Stimulated activated CD8-positive, alpha-beta memory T cell treated with anti-CD3 and anti-CD28 coated beads, Interleukin-12 subunit alpha, Interleukin-12 subunit beta, amount 100 ng/mL, for 1 hour (primary cell): ENCODE data around the gene PTPN4.
"Not testable (repeated sequence)": the region's sequence is repeated elsewhere in the genome, so short reads cannot be mapped to it uniquely, and the experiment has no call there.

Source experiments
- DNase-seq: peaks from one replicate; pipeline ENCODE4 v3.0.0-alpha.2; 2020; ENCODE audit warnings: low read depth

PTPN4 gene

GRCh38 chr2:120014226-120014980 lies 254.7 kb downstream of the PTPN4 start:
- DNase-seq = no peak

- DNase-seq = no peak
Observed at GRCh38 chr2:120016800-120017199, 257.1 kb downstream of the PTPN4 start.

- no peak for DNase-seq
Observed at GRCh38 chr2:120017201-120017600, 257.5 kb downstream of the PTPN4 start.

GRCh38 chr2:120018549-120018948 lies 258.8 kb downstream of the PTPN4 start:
- DNase-seq = no peak

GRCh38 chr2:120020554-120020953 lies 260.8 kb downstream of the PTPN4 start:
- no peak for DNase-seq

- DNase-seq = not testable (repeated sequence)
Observed at GRCh38 chr2:120022505-120022904, 262.8 kb downstream of the PTPN4 start.

GRCh38 chr2:120026890-120027289 lies 267.2 kb downstream of the PTPN4 start:
- no peak for DNase-seq

- DNase-seq = no peak
Observed at GRCh38 chr2:120028795-120029194, 269.1 kb downstream of the PTPN4 start.

- DNase-seq = no peak
Observed at GRCh38 chr2:120029672-120030640, 270.2 kb downstream of the PTPN4 start.

- DNase-seq = no peak
Observed at GRCh38 chr2:120032297-120032696, 272.6 kb downstream of the PTPN4 start.
